Measurements from ENCODE around the gene SKAP1. TPM values are rescaled to one million over a fixed set of nuclear protein-coding genes. Genes with fewer than 3 reads are reported as not detected.
"Not testable (repeated sequence)": the region's sequence is repeated elsewhere in the genome, so short reads cannot be mapped to it uniquely, and the experiment has no call there.

Gene SKAP1
- total RNA-seq, 8 experiments from 2014 or later, result 1.2 to 7.1 (median 1.5) TPM; not detected in 2

- 0 to 75% (median 49%) methylated on average over 1 to 2 of the region's 2 CpGs for WGBS, 10 experiments
- no peak for ATAC-seq (replicated peaks in 6 of 8)
- Histone ChIP-seq H3K4me1 (replicated peaks in 1 of 2) (peaks cover 0 to 24% of the 10 kb centered on the region in 2 donors), H3K27ac (no peak overlapping the region), H3K4me3 (no peak overlapping the region)
- in situ Hi-C loops (cut with MboI; ENCODE audit: low pct_unique_long_range_greater_than_20kb in 2 of 9, low sequenced_read_pairs in 9 of 9, unreplicated experiment in 9 of 9), result loop anchor here in 2 of 9 experiments (10.0 kb wide), 1 partner anchor 256 kb away; the partner anchor contains the start of genes HOXB3 (in 2 of the 2) and HOXB5 (in 2 of the 2)
Measured at GRCh38 chr17:48338720-48339119, 91.3 kb downstream of the SKAP1 start.

DNA sequence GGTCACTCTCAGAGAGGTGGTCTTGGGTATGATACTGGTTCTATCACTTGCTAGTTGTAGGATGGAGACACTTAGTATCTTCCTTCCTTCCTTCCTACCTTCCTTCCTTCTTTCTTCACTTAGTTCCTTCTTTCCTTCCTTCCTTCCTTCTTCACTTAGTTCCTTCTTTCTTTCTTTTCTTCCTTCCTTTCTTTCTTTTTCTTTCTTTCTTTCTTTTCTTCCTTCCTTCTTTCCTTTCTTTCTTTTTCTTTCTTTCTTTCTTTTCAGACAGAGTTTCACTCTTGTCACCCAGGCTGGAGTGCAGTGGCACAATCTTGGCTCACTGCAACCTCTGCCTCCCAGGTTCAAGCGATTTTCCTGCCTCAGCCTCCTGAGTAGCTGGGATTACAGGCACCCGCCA is 92.1 kb downstream of the SKAP1 start:
- in situ Hi-C loops (cut with MboI; ENCODE audit: low pct_unique_long_range_greater_than_20kb in 2 of 9, low sequenced_read_pairs in 9 of 9, unreplicated experiment in 9 of 9), result loop anchor here in 2 of 9 experiments (10.0 kb wide), 1 partner anchor 257 kb away; the partner anchor contains the start of genes HOXB3 (in 2 of the 2) and HOXB5 (in 2 of the 2)
- ATAC-seq (replicated peaks in 6 of 8); H3K4me3 ChIP-seq; H3K27ac ChIP-seq: not testable (repeated sequence)
- H3K4me1 ChIP-seq (replicated peaks in 1 of 2), result peaks cover 0 to 30% of the 10 kb centered on the region in 2 donors
- WGBS, 10 experiments, result 74 to 100% (median 87%) methylated on average over 1 to 2 of the region's 2 CpGs; no CpG with 5 or more reads in 1 of the 10 experiments

GRCh38 chr17:48336986-48337385 is 93.0 kb downstream of the SKAP1 start:
- in situ Hi-C loops (cut with MboI; ENCODE audit: low pct_unique_long_range_greater_than_20kb in 2 of 9, low sequenced_read_pairs in 9 of 9, unreplicated experiment in 9 of 9), result loop anchor here in 2 of 9 experiments (10.0 kb wide), 1 partner anchor 258 kb away; the partner anchor contains the start of genes HOXB3 (in 2 of the 2) and HOXB5 (in 2 of the 2)
- no peak overlapping the region for H3K4me3 ChIP-seq
- no peak overlapping the region for H3K27ac ChIP-seq
- ATAC-seq (replicated peaks in 6 of 8), result no peak
- peaks cover 0 to 30% of the 10 kb centered on the region in 2 donors for H3K4me1 ChIP-seq (replicated peaks in 1 of 2)
- WGBS, 10 experiments, result 10 to 75% (median 48%) methylated on average over 1 to 2 of the region's 2 CpGs; no CpG with 5 or more reads in 2 of the 10 experiments

DNA sequence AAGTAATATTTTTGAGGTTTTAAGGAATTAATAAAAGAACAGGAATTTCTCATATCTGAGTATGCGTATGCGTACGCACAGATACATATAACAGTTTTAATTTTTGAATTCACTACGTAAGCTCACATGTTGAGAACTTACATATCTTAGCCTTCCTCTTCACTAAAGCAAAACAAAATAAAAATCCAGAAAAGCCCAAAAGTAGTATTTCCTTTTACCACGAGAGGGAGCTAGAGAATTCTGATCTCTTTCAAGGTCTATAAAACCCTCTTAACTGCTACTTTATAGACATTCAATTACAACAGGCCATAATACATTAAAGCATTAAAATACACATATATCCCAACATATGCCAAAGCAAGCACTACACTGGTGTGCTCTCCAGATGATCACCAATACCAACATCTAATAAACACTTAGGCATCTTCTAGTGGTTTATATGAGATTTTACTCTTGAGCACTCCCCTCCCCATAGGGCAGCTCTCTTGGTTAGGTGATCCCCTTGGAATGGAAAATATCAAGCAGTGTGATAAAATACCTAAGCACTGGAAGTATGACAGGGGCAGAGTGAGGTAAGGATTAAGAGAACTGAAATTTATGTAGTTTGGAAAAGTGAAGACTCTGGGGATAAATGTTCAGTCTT is 94.0 kb downstream of the SKAP1 start:
- no peak overlapping the region for H3K27ac ChIP-seq
- ATAC-seq (replicated peaks in 6 of 8), result peak; percentile 41 to 72 (median 59)
- in situ Hi-C loops (cut with MboI; ENCODE audit: low pct_unique_long_range_greater_than_20kb in 2 of 9, low sequenced_read_pairs in 9 of 9, unreplicated experiment in 9 of 9), result loop anchor here in 2 of 9 experiments (10.0 kb wide), 1 partner anchor 259 kb away; the partner anchor contains the start of genes HOXB3 (in 2 of the 2) and HOXB5 (in 2 of the 2)
- WGBS, 10 experiments, result 0 to 7% (median 2%) methylated on average over 3 to 5 of the region's 5 CpGs; no CpG with 5 or more reads in 1 of the 10 experiments
- H3K4me1 ChIP-seq (replicated peaks in 1 of 2), result peaks cover 0 to 32% of the 10 kb centered on the region in 2 donors
- no peak overlapping the region for H3K4me3 ChIP-seq

- H3K27ac ChIP-seq, result no peak overlapping the region
- H3K4me1 ChIP-seq (replicated peaks in 1 of 2), result peaks cover 7 to 40% of the 10 kb centered on the region in 2 donors
- H3K4me3 ChIP-seq, result no peak overlapping the region
- in situ Hi-C loops (cut with MboI; ENCODE audit: low pct_unique_long_range_greater_than_20kb in 2 of 9, low sequenced_read_pairs in 9 of 9, unreplicated experiment in 9 of 9), result loop anchor here in 2 of 9 experiments (10.0 kb wide), 1 partner anchor 260 kb away; the partner anchor contains the start of genes HOXB3 (in 2 of the 2) and HOXB5 (in 2 of the 2)
- ATAC-seq (replicated peaks in 6 of 8), result no peak
Measured at GRCh38 chr17:48335146-48335784, 94.7 kb downstream of the SKAP1 start.

DNA sequence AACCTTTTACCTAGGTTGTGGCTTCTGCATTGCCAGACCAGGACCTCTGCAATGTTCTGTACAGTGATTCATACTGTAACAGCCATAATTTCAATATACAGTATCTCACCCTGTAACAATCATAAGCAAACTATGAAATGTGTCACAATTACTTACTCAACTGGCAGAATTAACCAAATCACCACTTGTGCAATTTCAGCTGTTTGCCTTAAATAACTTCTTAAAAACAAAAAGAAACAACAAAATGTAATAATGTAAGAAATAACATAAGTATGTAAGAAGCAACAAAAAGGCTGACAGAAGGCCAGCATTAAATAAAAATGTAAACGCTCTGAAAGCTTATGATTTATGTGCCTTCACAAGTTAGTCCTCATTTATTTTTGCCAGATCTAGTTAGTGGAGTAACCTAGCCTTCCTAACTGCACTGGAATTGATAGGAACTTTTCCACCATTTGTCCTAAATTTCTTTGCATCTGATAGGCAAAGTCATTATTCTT is 96.9 kb downstream of the SKAP1 start:
- H3K4me1 ChIP-seq (replicated peaks in 1 of 2), result peaks cover 8 to 45% of the 10 kb centered on the region in 2 donors
- in situ Hi-C loops (cut with MboI; ENCODE audit: low pct_unique_long_range_greater_than_20kb in 2 of 9, low sequenced_read_pairs in 9 of 9, unreplicated experiment in 9 of 9), result loop anchor here in 2 of 9 experiments (10.0 kb wide), 1 partner anchor 262 kb away; the partner anchor contains the start of genes HOXB3 (in 2 of the 2) and HOXB5 (in 2 of the 2)
- no peak overlapping the region for H3K27ac ChIP-seq
- WGBS, 10 experiments, result 33 to 90% (median 60%) methylated on average over 1 of the region's 1 CpG; no CpG with 5 or more reads in 2 of the 10 experiments
- ATAC-seq (replicated peaks in 6 of 8), result no peak
- no peak overlapping the region for H3K4me3 ChIP-seq

DNA sequence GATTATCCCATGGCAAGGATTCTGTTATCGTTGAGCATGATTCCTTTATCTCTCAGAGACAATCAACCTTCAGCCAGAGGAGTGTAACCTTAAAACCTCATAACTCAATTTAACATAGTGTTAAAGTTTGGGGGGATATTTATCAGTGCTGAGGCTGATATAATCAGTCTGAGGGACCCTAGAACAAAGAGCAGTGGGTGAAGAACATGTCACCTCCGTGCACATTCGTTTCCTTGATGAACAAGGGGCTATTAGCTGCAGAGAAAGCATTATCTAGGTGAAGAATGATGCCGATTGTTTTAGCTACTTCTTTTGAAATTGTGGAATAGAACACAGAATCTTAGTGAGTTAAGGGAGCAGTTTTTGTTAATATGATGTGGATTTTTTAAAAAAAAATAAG is 99.1 kb downstream of the SKAP1 start:
- in situ Hi-C loops (cut with MboI; ENCODE audit: low pct_unique_long_range_greater_than_20kb in 2 of 9, low sequenced_read_pairs in 9 of 9, unreplicated experiment in 9 of 9), result loop anchor here in 2 of 9 experiments (10.0 kb wide), 1 partner anchor 264 kb away; the partner anchor contains the start of genes HOXB3 (in 2 of the 2) and HOXB5 (in 2 of the 2)
- ATAC-seq (replicated peaks in 6 of 8), result no peak
- peaks cover 8 to 37% of the 10 kb centered on the region in 2 donors for H3K4me1 ChIP-seq (replicated peaks in 1 of 2)
- 24 to 83% (median 53%) methylated on average over 1 to 4 of the region's 4 CpGs; no CpG with 5 or more reads in 1 of the 10 experiments for WGBS, 10 experiments
- H3K27ac ChIP-seq, result no peak overlapping the region
- no peak overlapping the region for H3K4me3 ChIP-seq

GRCh38 chr17:48330421-48330820 is 99.6 kb downstream of the SKAP1 start:
- no peak overlapping the region for H3K27ac ChIP-seq
- no peak overlapping the region for H3K4me3 ChIP-seq
- in situ Hi-C loops (cut with MboI; ENCODE audit: low pct_unique_long_range_greater_than_20kb in 2 of 9, low sequenced_read_pairs in 9 of 9, unreplicated experiment in 9 of 9), result loop anchor here in 2 of 9 experiments (10.0 kb wide), 1 partner anchor 264 kb away; the partner anchor contains the start of genes HOXB3 (in 2 of the 2) and HOXB5 (in 2 of the 2)
- WGBS, 10 experiments, result 32 to 86% (median 50%) methylated on average over 1 to 3 of the region's 3 CpGs; no CpG with 5 or more reads in 1 of the 10 experiments
- peak; percentile 46 to 79 (median 64) for ATAC-seq (replicated peaks in 6 of 8)
- H3K4me1 ChIP-seq (replicated peaks in 1 of 2), result peaks cover 8 to 34% of the 10 kb centered on the region in 2 donors

DNA sequence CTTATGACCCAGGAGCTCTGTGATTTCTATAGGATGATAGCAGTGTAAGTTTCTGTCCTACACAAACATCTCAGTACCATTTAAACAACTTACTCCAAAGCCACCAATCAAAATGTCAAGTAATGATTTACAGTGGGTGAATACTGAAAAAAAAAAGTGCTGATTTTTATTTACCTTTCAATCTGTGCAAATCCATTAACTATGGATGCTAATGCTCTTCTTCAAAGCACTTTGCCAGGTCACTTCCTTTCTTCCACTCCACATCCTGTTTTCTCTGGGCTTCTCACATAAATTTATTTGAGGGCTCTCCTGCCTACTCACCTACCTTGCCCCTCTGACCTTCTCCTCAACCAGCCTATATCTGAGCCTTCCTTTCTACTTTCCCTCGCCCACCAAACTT is 101.6 kb downstream of the SKAP1 start:
- WGBS, 10 experiments, result 33 to 100% (median 76%) methylated on average over 1 of the region's 1 CpG
- ATAC-seq (replicated peaks in 6 of 8), result no peak
- H3K27ac ChIP-seq, result no peak overlapping the region
- H3K4me1 ChIP-seq (replicated peaks in 1 of 2), result peaks cover 8 to 27% of the 10 kb centered on the region in 2 donors
- no peak overlapping the region for H3K4me3 ChIP-seq
- in situ Hi-C loops (cut with MboI; ENCODE audit: low pct_unique_long_range_greater_than_20kb in 2 of 9, low sequenced_read_pairs in 9 of 9, unreplicated experiment in 9 of 9), result no loop called here

DNA sequence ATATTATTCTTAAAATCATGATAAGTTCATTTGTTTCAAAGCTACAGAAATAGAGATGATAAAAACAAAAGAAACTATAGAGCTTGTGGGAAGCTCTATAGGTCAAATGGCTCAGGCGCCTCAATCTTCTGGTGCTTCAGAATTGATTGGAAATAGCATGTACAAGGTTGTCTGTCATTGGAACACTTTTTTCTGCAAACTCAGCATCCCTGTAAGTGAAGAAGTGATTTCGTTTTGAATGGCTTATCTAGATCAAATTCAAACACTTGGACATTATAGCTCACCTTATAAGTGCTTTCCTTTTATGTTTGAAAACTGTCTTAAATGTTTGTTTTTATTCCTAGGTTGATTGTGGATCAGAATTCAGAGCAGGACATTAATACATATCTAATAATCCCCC is 103.7 kb downstream of the SKAP1 start:
- no peak overlapping the region for H3K4me3 ChIP-seq
- no peak overlapping the region for H3K27ac ChIP-seq
- WGBS, 10 experiments, result 13 to 100% (median 50%) methylated on average over 1 to 2 of the region's 2 CpGs; no CpG with 5 or more reads in 3 of the 10 experiments
- peaks cover 8 to 21% of the 10 kb centered on the region in 2 donors for H3K4me1 ChIP-seq (replicated peaks in 1 of 2)
- no peak for ATAC-seq (replicated peaks in 6 of 8)
- in situ Hi-C loops (cut with MboI; ENCODE audit: low pct_unique_long_range_greater_than_20kb in 2 of 9, low sequenced_read_pairs in 9 of 9, unreplicated experiment in 9 of 9), result no loop called here

DNA sequence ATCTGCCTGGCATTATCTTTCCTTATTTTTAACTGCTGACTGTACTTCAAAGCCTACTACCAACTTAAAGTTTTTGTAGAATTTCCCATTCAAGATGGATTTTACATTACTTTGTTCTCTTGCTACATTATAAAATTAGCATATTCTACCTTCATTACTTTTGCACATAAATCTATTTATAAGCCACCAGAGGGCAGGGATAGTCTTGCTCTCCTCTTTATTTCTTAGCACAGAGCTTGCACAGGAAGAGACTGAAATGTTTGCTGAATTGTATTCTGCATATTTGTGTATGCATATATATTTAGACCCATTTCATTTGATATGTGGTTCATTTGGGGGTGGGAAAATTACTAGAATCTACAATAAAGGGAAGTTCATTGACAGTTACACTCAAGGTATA is 108.0 kb downstream of the SKAP1 start:
- peaks cover 0 to 5% of the 10 kb centered on the region in 2 donors for H3K4me1 ChIP-seq (replicated peaks in 1 of 2)
- H3K27ac ChIP-seq, result no peak overlapping the region
- H3K4me3 ChIP-seq, result no peak overlapping the region
- in situ Hi-C loops (cut with MboI; ENCODE audit: low pct_unique_long_range_greater_than_20kb in 2 of 9, low sequenced_read_pairs in 9 of 9, unreplicated experiment in 9 of 9), result no loop called here
- ATAC-seq (replicated peaks in 6 of 8), result peak in 3 of 8 experiments; percentile 76 to 87 (median 85)

DNA sequence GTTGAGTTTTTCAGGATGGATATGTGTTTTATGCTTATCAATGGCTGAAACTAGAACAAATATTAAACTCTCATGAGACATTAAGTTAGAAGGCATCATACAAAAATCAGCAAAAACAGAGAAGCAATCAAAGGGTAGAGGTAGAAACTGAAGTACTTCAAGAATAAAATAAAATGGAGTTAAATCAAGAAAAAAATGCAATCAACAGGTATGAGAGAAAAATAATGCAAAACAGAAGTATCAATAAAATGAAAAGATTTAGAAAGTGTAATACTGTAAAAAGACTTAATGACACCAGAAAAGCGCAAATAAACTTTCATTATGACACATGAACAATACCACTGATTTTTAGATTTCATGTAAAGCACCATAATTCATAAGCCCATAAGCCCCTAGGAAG is 112.3 kb downstream of the SKAP1 start:
- Histone ChIP-seq H3K27ac (no peak overlapping the region), H3K4me3 (no peak overlapping the region), H3K4me1 (replicated peaks in 1 of 2) (peaks cover 14 to 31% of the 10 kb centered on the region in 2 donors)
- WGBS, 10 experiments, result 40 to 100% (median 93%) methylated on average over 1 of the region's 1 CpG; no CpG with 5 or more reads in 1 of the 10 experiments
- in situ Hi-C loops (cut with MboI; ENCODE audit: low pct_unique_long_range_greater_than_20kb in 2 of 9, low sequenced_read_pairs in 9 of 9, unreplicated experiment in 9 of 9), result no loop called here
- ATAC-seq (replicated peaks in 6 of 8), result no peak

DNA sequence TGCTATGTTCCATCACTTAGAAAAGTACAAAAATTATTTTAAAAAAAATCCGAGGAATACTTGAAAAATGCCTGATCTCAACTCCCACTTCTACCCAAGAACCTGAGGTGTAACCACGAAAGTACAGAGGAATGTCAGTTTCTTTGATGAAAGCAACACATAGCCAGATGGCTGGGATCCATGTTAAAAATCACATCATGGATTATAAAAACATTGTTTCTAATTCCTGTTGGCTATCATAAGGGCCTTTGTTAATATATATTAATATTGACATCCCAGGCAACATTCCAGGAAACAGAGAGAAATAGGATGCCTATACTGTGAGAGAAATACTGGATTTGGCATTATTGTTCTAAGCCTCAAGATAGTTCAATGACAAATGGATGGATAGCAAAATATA is 115.3 kb downstream of the SKAP1 start:
- in situ Hi-C loops (cut with MboI; ENCODE audit: low pct_unique_long_range_greater_than_20kb in 2 of 9, low sequenced_read_pairs in 9 of 9, unreplicated experiment in 9 of 9), result no loop called here
- Histone ChIP-seq H3K27ac (no peak overlapping the region), H3K4me1 (replicated peaks in 1 of 2) (peaks cover 39 to 54% of the 10 kb centered on the region in 2 donors), H3K4me3 (no peak overlapping the region)
- WGBS, 10 experiments, result 0 to 70% (median 47%) methylated on average over 1 to 2 of the region's 2 CpGs
- no peak for ATAC-seq (replicated peaks in 6 of 8)

All from motor neuron (in vitro differentiated cells).